Airway epithelial cell (primary cell): ENCODE measurements around the gene UCKL1. TPM values are rescaled to one million over a fixed set of nuclear protein-coding genes. Genes with fewer than 3 reads are reported as not detected.

Experiments
- total RNA-seq: library from RNA; depleted of rRNA; stranded (reverse); fragments of >200 nt; gene quantifications from 2 replicates; pipeline ENCODE4 v1.2.3, GENCODE V29; 2015

Gene UCKL1
- 9.5 and 23.1 TPM in 2 replicates for total RNA-seq

GRCh38 chr20:63955827-63956663, at the start of gene UCKL1:
UCKL1 (minus strand) TSS chr20:63956416; CDS start chr20:63956372, 44 bp downstream.

DNA sequence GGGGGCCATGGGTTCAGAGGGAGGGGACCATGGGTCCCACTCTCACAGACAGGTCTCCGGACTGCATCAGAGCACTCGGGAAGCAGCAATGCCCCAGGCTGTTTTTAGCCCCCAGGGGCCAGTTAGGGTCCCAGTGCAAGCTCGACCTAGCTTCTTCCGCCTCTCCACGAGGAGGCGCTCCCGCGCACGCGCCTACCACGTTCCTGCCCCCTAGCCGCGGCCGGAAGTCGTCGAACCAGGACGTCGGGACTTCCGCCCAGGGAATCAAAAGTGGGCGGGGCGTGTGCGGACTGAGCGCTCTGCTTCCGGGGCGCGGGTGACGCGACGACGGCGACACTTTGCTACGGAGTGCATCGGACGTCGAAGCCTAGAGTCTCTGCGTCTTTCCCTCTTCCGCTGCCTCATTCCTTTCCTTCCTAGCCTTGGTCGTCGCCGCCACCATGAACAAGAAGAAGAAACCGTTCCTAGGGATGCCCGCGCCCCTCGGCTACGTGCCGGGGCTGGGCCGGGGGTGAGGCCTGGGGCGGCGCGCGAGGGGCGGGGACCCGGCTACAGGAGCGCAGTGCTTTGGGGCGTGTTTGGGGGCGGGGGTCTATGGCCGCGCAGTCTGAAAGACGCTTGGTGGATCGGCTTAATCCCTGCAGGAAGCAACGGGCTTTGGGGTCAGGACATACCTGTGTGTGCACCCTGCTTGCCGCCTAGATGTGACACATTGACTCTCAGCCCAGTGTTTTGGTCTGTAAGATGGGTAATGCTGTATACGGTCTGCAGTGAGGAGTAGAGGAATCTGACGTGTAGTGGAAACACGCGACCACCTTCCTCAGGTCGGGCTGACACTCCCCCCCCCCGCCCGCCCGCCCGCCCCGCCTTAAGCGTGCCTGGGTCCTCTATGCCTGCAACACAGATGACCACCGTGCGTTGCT, 24.9 kb upstream of the UCKL1 start, which contains the start of gene PRPF6:
Gene PRPF6 (plus strand): TSS at position 327 of the 923 bp plus-strand sequence. CDS start 114 bp downstream, at position 441.

DNA sequence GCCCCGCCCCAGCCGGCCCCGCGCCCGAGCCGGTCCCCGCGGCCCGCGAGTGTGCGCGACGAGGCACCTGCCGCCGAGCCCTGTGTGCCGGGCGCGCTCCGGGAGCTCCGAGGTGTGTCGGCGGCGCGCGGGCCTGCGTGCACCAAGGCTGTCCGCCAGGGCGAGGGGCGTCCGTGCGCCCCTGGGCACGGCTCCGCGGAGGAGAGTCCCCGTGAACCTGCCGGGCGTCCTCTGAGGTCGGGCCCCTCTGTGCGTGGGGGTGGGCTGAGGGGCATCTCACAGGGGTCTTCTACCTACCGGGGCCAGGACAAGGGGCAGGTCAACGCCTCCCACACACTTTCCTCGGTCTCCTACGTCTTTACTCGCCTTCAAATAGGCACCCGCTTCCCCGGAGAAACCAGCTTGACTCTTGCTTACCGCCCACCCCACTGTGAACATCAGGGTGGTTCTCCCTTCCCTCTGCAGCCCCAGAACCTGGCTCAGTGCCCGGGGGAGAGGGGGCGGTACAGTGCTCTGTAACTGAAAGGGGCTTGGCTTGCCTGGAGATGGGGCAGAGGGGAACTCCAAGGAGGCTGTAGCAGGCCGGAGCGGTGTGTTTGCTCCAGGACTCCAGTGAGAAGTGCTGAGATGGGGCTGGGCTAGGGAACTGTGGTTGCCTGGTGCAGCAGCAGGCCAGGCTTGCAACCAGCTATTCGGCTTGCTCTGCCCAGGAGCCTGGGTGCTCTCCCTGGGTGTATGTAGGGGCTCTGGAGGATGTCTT, 23.5 kb upstream of the UCKL1 start, which contains the start of gene SAMD10:
Gene SAMD10 (minus strand): TSS at position 86 of the 760 bp plus-strand sequence. CDS start 175 bp downstream, outside the sequence.

DNA sequence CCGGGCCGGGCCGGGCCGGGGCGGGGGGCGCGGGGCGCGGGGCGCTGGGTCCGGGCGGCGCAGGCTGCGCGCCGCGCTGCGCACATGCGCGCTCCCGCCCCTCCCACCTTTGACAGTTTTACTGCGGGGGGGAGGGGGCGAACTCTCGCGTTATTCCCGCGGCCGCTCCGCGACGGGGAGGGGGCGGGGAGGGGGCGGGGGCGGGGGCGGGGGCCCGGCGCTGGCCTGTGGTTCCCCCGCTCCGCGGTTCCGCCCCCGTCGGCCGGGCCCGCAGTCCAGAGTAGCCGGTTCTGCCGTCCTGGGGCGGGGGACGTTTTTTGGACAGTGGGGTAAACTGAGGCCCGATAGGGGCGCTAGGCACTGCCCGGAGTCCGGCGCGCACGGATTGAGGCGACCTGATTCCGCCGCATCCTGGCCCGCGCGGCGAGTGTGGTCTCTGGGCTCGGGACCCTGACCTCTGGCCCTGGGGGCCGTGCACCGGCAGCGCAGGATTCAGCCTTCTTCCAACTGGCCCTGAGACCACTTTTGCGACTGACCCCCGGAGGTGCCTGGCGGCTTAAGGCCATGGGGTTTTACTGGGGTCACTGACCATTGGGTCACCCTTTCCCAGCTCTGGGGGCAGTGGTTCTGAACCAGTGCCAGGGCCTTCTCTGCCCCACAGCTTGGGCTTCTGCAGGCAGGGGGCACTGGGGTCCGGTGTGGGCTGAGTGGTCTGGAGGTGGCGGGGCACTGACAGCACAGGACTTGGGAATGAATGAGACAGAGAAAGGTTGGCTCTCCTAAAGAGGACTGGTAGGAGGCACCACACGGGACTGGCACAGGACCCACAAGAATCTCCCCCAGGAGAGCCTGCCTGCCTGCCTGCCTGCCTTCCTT, 13.9 kb upstream of the UCKL1 start, which contains the start of gene ZNF512B:
Gene ZNF512B (minus strand): TSS at position 93 of the 876 bp plus-strand sequence. CDS start 1,980 bp downstream, outside the sequence.

DNA sequence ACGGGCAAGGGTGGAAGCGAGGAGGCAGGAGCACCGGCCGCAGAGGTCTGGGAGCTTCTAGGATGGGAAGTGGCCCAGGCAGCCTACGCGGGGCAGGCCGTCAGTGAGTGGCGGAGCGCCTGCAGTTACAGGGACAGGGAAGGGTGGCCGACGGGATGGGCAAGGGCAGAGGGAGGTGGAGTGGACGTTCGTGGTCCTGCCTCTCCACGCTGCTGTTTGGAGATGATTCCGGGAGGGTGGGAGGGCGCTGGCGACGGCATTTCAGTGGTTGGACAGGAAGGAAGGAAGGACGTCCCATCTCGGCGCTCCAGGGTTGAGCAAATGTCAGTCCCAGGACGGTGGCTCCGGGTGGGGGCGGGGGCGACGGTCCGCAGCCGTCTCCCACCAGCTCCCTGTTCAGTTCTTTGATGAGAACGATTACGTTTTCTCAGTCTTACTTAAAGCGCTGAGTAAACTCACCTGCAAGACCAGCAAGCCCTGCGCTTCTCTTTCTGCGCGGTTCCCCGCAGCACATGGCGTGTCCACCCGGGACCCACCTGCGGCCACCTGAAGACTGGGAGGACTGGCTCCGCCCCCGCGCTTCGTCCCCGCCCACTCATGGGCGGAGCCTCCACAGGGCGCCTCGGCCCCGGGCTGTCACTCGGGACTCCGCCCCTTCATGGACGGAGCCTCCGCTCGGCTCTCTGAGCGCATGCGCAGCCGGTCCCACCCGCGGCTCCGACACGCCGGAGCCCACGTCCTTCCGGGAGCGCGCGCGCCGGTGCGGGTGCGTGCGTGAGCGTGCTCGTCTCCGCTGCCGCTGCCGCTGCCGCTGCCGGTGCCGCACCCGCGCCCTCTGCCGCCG, 61.6 kb downstream of the UCKL1 start, which contains the start of gene DNAJC5:
Gene DNAJC5 (plus strand): TSS at position 769 of the 844 bp plus-strand sequence. CDS start 33,220 bp downstream, outside the sequence.

Other genes with a start within 250 kb of the UCKL1 start
- 37.6 and 49.9 TPM in 2 replicates for gene ARFRP1, start 248.4 kb downstream of the UCKL1 start, total RNA-seq
- gene ZGPAT, start 248.4 kb downstream of the UCKL1 start, total RNA-seq = 22.0 and 35.1 TPM in 2 replicates
- gene LIME1, start 219.8 kb downstream of the UCKL1 start, total RNA-seq = 6.3 and 10.9 TPM in 2 replicates
- gene SLC2A4RG, start 216.6 kb downstream of the UCKL1 start, total RNA-seq = 88.0 and 107 TPM in 2 replicates
- 0.42 and 0.93 TPM in 2 replicates for gene ZBTB46, start 125.2 kb downstream of the UCKL1 start, total RNA-seq
- gene ABHD16B, start 94.9 kb downstream of the UCKL1 start, total RNA-seq = not detected in 2 replicates
- 85.5 and 103 TPM in 2 replicates for gene TPD52L2, start 91.1 kb downstream of the UCKL1 start, total RNA-seq
- gene DNAJC5, start 61.3 kb downstream of the UCKL1 start, total RNA-seq = 70.0 and 72.2 TPM in 2 replicates
- gene ZNF512B, start 13.5 kb upstream of the UCKL1 start, total RNA-seq = 10.5 and 14.2 TPM in 2 replicates
- 11.1 and 11.6 TPM in 2 replicates for gene SAMD10, start 23.2 kb upstream of the UCKL1 start, total RNA-seq
- gene PRPF6, start 24.7 kb upstream of the UCKL1 start, total RNA-seq = 38.0 and 43.2 TPM in 2 replicates
- gene C20orf204, start 79.8 kb upstream of the UCKL1 start, total RNA-seq = 0.14 and 0.74 TPM in 2 replicates
- gene SOX18, start 93.2 kb upstream of the UCKL1 start, total RNA-seq = 0.07 TPM in 1 of 2 replicates, not detected in the other
- 9.5 and 10.0 TPM in 2 replicates for gene TCEA2, start 106.8 kb upstream of the UCKL1 start, total RNA-seq
- 21.4 and 22.6 TPM in 2 replicates for gene RGS19, start 123.1 kb upstream of the UCKL1 start, total RNA-seq
- gene OPRL1, start 123.7 kb upstream of the UCKL1 start, total RNA-seq = 0.28 and 1.6 TPM in 2 replicates
- 0.28 TPM in 1 of 2 replicates, not detected in the other for gene LKAAEAR1, start 128.0 kb upstream of the UCKL1 start, total RNA-seq
- gene NPBWR2, start 151.1 kb upstream of the UCKL1 start, total RNA-seq = not detected in 2 replicates
- gene MYT1, start 208.0 kb upstream of the UCKL1 start, total RNA-seq = not detected in 2 replicates